ENCODE measurements around the gene PDZD4.

Gene PDZD4

DNA sequence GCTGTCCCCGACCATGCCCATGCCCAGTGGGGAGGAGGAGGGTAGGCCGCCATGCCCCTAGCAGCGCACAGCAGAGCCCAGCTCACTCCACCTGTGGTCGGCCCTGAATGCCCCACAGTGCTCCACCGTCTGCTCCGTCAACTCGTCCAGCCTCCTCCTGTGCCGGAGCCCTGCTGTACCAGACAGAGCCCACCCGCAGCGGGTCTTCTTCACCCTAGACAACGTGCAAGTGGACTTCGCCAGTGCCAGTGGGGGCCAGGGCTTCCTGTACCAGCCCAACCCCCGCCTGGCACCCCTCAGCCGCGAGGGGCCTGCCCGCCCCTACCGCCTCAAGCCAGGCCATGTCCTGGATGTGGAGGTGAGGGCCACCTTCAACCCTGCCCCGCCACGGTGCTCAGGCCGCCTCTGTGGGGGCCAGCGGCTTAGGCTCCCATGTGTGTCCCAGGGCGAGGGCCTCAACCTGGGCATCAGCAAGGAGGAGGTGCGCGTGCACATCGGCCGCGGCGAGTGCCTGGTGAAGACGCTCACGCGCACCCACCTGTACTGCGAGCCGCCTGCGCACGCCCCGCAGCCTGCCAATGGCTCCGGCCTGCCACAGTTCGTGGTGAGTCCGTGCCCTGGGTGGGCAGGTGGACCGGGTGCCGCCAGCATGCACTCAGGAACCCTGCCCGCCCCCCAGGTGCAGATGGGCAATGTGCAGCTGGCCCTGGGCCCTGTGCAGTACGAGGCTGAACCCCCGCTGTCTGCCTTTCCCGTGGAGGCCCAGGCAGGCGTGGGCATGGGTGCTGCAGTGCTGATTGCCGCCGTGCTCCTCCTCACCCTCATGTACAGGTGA is 56.4 kb downstream of the PDZD4 start:
- in situ Hi-C loops (cut with MboI; ENCODE audit: low sequenced_read_pairs): no loop called here

DNA sequence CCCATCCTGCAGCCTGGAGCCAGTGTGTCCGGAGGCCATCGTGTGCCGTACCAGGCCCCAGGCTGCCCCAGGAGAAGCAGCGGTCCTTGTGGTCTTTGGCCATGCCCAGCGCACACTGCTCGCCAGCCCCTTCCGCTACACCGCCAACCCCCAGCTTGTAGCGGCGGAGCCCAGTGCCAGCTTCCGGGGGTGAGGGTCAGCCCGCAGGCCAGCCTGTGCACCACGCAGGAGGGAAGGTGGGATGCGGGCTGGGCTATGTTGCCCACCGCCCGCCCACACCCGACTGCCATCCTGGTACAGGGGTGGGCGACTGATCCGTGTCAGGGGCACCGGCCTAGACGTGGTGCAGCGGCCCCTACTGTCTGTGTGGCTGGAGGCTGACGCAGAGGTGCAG is 57.1 kb downstream of the PDZD4 start:
- in situ Hi-C loops (cut with MboI; ENCODE audit: low sequenced_read_pairs): no loop called here

DNA sequence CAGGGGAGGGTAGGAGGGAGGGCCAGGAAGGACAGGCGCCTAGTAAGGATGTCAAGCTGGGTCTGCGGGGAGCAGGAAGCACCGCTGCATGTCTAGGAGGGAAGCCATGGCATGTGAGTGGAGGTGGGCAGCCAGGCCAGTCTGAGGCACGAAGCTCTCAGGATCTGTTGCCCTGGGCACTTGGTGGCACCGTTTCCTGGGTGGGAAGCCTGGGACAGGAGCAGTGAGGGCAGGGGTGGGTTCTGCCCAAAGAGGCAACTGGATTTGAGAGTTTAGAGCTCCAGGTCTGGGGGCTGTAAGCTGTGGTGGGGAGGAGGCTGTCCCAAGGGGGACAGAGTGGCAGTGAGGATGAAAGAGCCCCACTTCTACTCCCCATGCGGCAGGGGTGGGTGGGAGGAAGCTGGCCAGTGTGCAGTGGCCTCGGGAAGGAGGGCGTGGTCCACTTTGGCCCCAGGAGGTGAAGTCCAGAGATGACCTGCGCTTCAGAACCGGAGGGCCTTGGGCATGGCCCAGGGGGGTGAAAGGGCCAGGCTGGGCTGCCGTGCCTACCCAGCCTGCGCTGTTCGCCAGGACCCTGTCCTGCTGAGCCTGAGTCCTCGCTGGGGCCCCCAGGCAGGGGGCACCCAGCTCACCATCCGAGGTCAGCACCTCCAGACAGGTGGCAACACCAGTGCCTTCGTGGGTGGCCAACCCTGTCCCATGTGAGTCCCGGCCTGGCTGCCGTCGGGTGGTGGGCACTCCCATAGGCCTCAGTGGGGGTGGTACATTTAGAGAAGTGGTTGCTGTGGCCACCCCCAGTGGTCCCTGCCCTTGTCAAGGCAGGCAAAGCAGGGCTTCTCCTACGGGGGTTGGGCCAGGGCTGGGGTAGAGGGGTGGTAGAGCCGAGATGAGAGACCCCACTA is 57.8 kb downstream of the PDZD4 start:
- in situ Hi-C loops (cut with MboI; ENCODE audit: low sequenced_read_pairs): no loop called here

DNA sequence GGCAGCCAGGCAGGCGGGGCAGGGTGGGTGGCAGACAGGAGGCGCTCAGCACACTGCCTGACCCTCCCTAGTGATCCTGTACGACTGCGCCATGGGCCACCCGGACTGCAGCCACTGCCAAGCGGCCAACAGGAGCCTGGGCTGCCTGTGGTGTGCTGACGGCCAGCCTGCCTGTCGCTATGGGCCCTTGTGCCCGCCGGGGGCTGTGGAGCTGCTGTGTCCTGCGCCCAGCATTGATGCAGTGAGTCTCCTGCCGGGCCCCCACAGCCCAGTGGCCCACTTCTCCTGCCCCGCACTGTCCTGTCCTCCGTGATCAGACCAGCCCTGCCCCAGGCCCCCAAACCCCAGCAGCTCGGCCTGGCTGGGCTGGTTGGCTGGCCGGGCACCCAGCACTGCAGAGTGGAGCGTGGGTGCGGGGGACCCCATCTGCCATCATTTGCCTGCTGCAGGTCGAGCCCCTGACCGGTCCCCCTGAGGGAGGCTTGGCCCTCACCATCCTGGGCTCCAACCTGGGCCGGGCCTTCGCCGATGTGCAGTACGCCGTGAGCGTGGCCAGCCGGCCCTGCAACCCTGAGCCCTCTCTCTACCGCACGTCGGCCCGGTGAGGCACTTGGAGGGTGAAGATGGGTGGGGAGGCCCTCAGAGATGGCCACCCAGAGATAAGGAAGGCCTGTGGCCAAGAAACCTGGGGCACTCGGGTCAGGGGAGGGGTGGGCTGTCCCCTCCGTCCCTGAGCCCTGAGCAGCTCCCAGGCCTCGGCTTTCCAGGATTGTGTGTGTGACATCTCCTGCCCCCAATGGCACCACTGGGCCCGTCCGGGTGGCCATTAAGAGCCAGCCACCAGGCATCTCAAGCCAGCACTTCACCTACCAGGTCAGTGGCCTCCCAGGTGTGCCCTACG is 58.7 kb downstream of the PDZD4 start:
- in situ Hi-C loops (cut with MboI; ENCODE audit: low sequenced_read_pairs): no loop called here

DNA sequence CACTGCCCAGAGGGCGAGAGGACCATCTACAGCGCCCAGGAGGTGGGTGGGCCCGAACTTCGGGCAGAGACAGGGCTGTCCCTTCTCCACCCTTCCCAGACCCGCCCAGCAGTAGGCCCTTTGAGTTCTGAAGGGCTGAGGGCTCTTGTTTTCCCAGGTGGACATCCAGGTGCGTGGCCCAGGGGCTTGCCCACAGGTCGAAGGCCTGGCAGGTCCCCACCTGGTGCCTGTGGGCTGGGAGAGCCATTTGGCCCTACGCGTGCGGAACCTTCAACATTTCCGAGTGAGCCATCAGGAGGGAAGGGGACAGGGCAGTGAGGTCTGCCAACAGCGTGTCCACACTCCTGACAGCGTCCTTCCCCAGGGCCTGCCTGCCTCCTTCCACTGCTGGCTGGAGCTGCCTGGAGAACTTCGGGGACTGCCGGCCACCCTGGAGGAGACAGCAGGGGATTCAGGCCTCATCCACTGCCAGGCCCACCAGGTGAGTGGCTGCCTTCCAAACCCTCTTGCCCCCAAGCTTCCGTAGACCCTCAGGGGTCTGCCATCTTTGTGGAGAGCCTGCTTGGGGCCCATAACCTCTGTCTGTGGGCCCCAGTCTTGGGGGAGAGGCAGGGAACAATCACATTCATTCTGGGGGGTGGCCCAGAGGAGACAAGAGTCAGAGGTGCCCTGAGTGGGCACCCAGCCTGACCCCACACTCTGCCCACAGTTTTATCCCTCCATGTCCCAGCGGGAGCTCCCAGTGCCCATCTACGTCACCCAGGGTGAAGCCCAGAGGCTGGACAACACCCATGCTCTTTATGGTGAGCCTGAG is 59.5 kb downstream of the PDZD4 start:
- in situ Hi-C loops (cut with MboI; ENCODE audit: low sequenced_read_pairs): no loop called here

DNA sequence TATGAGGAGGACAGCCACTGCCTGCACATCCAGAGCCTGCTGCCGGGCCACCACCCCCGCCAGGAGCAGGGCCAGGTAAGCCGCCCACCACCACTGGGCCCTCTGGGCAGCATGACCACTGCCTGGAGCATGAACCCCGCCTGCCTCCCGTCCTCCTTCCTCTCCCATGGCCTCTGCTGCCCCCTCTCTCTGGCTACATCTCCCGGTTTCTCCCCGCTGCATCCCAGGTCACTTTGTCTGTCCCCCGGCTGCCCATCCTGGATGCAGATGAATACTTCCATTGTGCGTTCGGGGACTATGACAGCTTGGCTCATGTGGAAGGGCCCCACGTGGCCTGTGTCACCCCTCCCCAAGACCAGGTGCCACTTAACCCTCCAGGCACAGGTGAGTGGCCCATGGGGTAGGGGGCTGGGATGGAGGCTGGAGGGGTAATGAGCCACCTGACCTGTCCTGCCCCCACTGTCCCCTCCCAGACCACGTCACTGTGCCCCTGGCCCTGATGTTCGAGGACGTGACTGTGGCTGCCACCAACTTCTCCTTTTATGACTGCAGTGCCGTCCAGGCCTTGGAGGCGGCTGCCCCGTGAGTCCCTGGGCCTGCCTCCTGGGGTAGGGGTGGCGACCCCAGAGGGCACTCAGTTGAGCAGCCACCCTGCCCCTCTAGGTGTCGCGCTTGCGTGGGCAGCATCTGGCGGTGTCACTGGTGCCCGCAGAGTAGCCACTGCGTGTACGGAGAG is 60.3 kb downstream of the PDZD4 start:
- in situ Hi-C loops (cut with MboI; ENCODE audit: low sequenced_read_pairs): no loop called here

DNA sequence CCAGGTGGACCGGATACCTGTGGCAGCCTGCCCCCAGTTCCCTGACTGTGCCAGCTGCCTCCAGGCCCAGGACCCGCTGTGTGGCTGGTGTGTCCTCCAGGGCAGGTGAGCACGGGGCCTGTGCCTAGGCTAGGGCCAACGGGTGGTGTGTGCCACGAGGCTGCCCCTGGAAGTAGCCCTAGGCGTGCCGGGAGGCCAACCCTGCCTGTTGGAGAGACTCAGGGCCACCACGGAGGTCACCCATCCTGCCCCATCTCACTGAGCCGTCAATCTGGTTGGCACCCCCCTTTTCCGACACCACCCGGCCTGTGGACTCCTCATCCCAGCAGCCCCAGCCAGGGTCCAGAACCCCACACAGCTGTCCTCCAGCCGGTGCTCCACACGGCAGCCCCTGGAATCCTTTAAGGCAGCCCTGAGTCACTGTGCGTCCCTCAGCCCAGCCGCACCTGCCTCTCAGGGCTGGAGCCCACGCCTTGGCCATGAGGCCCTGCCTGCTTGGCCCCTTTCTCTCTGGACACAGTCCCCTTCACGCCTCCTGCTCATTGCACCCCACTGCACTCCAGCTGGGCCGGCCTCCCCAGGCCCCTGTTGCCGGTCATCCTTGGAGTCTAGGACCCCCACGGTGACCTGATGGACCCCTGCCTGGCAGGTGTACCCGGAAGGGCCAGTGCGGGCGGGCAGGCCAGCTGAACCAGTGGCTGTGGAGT is 61.0 kb downstream of the PDZD4 start:
- in situ Hi-C loops (cut with MboI; ENCODE audit: low sequenced_read_pairs): no loop called here

DNA sequence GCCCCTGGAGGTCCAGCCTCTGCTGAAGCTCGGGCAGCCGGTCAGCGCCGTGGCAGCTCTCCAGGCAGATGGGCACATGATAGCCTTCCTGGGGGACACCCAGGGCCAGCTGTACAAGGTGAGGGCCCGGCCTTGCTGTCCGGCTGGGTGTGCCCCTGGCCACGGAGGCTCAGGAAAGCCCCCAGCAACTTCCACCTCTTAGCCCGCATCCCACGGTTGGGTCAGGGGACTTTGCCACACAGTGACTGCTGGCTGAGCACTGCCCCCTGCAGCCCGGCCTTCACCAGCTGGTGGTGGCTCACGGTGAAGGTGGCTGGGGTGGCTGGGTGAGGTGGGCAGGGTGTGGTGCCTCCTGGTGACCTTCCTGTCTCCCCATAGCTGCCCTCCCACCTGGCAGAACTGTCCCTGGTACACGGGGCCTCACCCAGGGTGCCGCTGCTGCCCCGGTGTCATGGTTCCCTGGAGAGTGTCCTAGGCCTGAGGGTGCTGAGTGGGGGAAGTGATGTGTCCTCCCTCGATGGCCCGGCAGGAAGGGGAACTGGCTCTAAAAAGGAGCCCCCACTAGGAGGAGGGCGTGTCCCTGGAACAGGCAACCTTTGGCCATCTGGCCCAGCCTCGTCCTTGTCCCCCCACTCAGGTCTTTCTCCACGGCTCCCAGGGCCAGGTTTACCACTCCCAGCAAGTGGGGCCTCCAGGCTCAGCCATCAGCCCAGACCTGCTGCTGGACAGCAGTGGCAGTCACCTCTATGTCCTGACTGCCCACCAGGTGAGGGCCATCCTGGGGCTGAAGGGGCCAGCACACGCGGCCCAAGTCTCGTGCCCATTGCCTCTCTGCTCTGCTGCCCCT is 61.8 kb downstream of the PDZD4 start:
- in situ Hi-C loops (cut with MboI; ENCODE audit: low sequenced_read_pairs): no loop called here

DNA sequence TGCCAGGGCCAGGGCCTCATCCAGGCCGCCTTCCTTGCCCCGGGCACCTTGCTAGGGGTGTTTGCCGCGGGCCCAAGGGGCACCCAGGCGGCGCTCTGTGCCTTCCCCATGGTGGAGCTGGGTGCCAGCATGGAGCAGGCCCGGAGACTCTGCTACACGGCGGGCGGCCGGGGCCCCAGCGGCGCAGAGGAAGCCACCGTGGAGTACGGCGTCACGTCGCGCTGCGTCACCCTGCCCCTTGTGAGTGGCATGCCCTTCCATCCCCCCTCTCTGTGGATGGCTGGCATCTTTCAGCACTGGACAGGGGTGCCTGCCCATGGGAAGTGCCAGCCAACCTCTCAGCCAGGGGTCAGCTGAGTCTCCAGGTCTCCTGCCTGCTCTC is 62.7 kb downstream of the PDZD4 start:
- in situ Hi-C loops (cut with MboI; ENCODE audit: low sequenced_read_pairs): no loop called here

DNA sequence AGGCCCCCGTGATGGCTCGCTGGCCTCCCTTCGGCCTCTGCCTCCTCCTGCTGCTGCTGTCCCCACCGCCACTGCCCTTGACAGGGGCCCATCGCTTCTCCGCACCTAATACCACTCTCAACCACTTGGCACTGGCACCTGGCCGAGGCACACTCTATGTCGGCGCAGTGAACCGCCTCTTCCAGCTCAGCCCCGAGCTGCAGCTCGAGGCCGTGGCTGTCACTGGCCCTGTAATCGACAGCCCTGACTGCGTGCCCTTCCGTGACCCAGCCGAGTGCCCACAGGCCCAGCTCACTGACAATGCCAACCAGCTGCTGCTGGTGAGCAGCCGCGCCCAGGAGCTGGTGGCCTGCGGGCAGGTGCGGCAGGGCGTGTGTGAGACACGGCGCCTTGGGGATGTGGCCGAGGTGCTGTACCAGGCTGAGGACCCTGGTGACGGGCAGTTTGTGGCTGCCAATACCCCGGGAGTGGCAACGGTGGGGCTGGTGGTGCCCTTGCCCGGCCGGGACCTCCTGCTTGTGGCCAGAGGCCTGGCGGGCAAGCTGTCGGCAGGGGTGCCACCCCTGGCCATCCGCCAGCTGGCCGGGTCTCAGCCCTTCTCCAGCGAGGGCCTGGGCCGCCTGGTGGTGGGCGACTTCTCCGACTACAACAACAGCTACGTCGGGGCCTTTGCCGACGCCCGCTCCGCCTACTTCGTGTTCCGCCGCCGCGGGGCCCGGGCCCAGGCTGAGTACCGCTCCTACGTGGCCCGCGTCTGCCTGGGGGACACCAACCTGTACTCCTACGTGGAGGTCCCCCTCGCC is 63.3 kb downstream of the PDZD4 start:
- in situ Hi-C loops (cut with MboI; ENCODE audit: low sequenced_read_pairs): no loop called here

DNA sequence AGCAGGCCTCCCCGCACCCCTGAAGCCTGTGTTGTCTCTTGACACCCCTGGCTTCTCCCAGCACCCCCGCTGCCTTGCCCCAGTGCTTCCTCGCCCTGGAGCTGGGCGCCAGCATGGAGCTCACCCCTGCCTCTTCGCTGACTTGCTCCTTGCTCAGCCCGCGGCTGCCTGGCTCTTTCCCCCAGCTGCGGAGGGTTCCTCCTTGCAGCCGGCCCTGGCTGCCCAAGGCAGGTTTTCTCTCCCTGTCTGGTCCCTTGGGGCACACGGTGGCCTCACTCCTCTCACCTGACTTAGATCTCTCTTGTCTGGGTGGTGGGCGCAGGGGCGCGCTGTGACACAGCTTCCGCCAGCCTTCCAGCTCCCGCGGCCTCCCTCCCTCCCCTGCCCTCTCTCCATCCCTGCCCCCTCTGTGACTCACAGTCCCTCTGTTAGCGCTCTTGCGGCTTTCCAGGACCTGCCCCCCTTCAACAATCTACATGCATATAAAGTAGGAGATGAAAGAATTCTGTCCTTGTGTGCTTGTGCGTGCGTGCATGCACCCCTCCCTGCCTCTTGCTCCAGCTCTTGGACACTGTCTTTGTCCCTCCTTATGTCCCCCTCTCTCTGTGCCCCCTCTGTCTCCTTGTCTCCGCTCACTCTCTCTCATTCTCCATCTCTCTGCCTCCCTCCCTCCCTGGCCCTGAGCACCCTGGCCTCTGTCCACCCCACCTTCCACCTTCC is 64.1 kb downstream of the PDZD4 start:
- in situ Hi-C loops (cut with MboI; ENCODE audit: low sequenced_read_pairs): no loop called here

DNA sequence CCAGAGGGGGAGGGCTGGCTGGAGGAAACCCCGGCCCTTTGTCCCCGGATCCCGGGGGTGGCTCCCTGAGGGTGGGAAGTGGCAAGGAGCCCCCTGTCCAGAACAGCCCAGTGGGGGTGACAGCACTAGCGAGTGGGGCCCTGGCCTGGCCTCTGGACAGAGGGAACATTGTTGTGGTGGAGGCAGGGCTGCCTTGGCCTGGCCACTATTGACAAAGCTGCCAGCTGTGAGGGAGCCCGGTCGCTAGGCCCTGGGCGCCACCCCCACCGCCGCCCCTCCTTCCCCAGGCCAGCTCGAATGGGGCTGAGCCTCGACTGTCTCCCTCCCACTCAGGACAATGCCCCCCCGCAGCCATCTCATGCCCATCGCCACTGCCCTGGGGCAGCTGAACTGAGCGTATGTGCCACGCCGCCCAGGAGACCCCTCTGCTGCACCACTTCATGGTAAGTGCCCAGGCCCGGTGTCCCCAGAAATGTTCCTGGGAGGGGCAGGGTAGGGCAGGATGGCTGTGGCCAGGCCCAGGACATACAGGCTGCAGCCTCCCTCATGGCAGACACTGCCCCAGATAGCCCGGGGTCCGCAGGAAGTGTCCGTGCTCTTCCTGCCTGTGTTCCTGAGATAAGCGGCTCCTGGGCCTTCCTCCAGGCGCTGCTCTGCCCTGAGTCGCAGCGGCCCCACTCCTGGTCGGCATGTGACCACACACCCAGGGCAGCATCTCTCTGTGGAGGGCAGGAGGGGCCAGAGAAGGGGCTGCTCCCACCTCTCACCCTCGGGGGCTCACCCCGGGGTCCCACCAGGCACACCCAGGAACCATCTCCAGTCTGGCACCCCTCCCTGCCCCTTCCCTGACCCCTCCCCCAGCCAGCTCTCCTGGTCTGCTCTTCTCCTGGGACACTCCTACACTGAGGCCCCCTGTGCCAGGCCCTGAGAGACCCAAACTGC is 64.9 kb downstream of the PDZD4 start:
- in situ Hi-C loops (cut with MboI; ENCODE audit: low sequenced_read_pairs): no loop called here

DNA sequence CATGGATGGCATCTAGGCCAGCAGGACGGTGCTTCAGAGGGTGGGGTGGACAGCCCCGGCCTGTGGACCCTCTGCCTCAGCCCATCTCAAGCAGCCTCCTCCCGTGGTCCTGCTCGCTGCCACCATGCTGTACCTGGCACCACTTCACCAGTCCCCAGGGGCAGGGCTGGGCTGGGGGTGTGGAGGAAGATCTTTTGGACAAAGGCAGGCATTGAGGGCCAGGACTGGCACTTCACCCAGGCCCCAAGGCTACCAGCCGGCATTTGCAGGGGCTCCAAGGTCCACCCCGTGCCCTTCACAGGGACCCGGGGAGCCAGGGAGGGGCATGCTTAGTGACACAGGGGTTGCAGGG is 65.6 kb downstream of the PDZD4 start:
- in situ Hi-C loops (cut with MboI; ENCODE audit: low sequenced_read_pairs): no loop called here

DNA sequence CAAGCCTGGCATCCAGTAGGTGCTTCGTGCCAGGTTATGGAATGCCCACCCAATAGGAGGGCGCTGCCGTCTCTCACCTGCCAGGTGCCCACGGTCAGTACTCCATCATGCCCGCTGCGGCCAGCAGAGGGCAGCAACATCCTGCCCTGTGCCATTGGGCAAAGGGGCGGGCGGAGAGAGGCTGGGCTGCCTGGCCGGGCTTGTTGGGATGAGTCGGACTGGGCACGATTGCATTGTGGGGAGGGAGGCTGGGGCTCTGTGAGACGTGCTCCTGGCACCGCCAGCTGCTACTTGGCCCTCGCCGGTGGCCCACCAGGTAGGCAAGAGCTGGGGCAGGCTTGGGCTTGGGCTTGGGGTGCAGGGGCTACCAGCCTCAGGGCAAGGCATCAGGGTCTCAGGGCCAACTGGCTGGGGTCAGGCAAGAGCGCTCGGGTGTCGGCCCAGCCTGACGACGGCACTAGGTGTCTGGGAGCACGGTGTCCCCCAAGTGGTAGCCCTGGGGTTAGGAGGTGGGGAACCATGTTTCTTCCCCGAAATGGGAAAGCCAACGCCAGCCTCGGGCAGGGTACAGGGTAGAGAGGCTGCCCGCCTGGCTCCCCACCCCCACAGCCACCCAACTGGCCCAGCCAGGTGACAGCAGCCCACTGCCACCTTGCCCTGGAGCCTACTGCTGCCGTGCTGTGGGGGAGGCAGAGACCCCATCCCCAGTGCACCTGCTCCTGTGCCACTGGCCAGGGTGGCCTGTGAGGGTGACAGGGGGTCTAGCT is 66.2 kb downstream of the PDZD4 start, which contains the start of gene PLXNB3:
TSS of gene PLXNB3 (plus strand) at position 261 of the 767 bp plus-strand sequence. CDS start 1,287 bp downstream, outside the sequence.
- in situ Hi-C loops (cut with MboI; ENCODE audit: low sequenced_read_pairs): no loop called here
